ENCODE measurements around the gene ZC3H7B.

GRCh38 chr22:41341012-41341411 lies 39.7 kb downstream of the ZC3H7B start:
- TF ChIP-seq, protein P1, sequence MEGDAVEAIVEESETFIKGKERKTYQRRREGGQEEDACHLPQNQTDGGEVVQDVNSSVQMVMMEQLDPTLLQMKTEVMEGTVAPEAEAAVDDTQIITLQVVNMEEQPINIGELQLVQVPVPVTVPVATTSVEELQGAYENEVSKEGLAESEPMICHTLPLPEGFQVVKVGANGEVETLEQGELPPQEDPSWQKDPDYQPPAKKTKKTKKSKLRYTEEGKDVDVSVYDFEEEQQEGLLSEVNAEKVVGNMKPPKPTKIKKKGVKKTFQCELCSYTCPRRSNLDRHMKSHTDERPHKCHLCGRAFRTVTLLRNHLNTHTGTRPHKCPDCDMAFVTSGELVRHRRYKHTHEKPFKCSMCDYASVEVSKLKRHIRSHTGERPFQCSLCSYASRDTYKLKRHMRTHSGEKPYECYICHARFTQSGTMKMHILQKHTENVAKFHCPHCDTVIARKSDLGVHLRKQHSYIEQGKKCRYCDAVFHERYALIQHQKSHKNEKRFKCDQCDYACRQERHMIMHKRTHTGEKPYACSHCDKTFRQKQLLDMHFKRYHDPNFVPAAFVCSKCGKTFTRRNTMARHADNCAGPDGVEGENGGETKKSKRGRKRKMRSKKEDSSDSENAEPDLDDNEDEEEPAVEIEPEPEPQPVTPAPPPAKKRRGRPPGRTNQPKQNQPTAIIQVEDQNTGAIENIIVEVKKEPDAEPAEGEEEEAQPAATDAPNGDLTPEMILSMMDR (conservative IDR thresholded peaks at IDR 0.05; ENCODE audit: low read depth, low read length): no peak
- TF ChIP-seq EZH2 (IDR thresholded peaks at IDR 0.05; ENCODE audit: low read length, unreplicated experiment): no peak
